Measurements from ENCODE around the gene DACT1.

The DACT1 gene

GRCh38 chr14:58637040-58637390 lies 747 bp upstream of the DACT1 start:
- DNase-seq = peak; percentile 75

GRCh38 chr14:58638231-58639197 lies 752 bp downstream of the DACT1 start:
- DNase-seq = peak; percentile 69

DNA sequence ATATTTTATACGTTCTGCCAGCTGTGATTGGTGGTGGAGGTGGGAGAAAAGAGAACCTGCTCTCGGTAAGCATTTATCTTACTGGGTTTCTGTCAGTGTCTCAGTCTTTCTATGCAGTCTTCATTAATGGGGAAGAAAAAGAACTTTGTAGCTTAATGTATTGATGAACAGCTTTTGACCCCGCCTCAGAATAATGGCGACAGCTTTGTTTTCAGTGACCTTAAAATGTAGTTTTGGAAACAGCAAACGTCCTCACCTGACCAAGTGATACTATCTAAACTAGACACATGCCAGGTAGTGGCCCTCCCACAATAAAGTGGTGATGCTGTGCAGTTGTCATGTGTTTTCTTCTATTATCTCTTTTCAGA lies 1.4 kb downstream of the DACT1 start:
- no peak for DNase-seq

DNA sequence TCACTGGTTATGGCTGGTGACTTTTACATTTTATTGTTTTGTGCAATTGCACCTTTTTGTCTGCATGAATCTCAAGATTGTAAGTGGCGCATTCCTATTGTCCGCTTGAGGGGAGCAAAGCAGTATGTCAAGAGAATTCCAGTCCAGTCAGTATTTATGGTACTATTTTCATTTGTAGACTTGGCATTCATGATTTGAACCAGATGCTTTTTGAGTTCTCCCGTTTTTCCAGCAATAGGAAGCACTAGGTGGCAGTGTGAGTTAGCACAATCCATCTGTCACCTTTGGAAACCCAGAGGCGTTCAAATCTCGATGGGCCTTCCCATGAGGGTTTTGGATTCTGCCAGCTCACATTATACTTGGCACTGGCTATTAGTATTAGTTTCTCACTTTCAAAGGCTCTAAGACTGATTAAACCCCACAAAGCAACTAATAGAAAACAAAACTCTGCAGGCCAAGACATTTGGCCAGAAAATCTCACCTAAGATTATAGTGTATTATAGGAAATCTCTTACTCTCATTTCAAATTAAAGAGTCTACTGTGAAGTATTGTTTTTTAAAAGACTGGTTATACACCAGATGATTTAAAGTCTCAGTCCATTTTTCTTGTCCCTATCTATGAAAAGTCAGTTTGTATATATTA lies 2.2 kb downstream of the DACT1 start:
- peak; percentile 77 for DNase-seq

DNA sequence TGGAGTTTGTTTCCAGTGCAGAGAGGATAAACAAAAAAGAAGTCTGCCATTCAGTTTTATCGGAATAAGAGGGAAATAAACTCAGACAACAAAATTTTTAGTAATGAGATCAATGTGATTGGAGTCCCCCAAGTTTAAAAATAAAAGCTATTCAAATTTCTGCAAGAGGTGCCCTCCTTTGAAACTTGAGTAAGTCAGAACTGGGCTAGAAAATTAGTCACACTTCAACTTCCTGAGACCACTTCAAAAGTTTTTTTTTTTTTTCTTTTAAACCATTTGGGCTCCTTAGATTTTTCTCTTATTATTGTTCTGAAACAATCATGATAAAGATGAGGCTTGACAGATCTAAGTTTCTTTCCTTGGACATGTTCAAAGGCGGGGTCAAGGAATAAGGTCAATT lies 3.2 kb downstream of the DACT1 start:
- DNase-seq = no peak

DNA sequence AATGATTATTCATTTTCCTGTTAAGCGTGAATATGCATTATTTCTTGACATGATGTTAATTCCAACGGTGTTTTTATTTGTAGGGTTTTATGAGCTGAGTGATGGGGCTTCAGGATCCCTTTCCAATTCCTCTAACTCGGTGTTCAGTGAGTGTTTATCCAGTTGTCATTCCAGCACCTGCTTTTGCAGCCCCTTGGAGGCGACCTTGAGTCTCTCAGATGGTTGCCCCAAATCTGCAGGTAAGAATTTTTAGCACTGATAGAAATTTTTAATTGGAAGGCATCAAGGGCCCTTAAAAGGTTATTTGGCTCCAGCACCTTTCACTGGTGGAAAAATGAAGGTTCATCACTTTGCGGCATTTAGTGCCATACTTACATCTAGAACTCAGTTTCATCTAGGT lies 3.7 kb downstream of the DACT1 start:
- DNase-seq = no peak

DNA sequence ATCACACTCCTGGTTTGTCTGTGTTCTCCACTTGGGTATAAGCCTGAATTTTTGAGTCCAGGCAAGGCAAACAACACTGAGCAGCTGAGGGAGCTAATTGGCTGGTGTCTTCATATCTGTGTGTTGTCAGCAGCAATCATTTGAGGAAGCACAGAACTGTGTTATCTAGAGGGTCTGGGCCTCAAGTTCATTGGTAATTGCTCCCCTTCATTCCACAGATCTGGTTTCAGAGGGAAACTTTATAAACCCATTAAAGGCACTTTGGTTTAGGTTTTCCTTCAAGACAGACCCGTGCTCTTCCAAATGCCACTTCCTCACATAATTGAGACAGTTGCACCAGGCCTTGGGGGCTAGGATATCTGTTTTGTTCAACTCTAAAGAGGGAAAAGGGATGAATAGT lies 5.6 kb downstream of the DACT1 start:
- no peak for DNase-seq

GRCh38 chr14:58645641-58646040 lies 7.9 kb downstream of the DACT1 start:
- no peak for DNase-seq

DNA sequence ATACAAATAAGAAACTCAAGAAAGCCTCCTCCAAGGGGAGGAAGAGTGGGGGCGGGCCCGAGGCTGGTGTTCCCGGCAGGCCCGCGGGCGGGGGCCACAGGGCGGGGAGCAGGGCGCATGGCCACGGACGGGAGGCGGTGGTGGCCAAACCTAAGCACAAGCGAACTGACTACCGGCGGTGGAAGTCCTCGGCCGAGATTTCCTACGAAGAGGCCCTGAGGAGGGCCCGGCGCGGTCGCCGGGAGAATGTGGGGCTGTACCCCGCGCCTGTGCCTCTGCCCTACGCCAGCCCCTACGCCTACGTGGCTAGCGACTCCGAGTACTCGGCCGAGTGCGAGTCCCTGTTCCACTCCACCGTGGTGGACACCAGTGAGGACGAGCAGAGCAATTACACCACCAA lies 8.7 kb downstream of the DACT1 start:
- no peak for DNase-seq

DNA sequence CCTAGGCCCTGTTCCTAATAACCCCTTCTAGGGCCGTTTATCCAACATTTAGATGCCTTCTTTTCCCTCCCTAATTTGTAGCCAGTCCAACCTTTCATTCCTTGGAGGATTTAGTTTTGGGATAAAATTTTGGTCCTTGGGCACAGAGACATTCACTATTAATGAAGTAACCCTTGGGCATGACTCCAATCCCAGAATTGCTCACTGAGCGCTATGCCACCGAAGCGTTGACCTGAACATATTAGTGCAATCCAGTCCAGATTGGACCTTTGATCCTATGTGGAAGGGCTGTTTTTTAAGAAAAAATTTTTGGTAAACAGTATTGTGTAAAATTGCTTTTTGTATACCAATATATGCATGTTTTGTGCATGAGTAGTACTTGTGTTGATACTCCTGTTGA lies 10.0 kb downstream of the DACT1 start:
- no peak for DNase-seq

DNA sequence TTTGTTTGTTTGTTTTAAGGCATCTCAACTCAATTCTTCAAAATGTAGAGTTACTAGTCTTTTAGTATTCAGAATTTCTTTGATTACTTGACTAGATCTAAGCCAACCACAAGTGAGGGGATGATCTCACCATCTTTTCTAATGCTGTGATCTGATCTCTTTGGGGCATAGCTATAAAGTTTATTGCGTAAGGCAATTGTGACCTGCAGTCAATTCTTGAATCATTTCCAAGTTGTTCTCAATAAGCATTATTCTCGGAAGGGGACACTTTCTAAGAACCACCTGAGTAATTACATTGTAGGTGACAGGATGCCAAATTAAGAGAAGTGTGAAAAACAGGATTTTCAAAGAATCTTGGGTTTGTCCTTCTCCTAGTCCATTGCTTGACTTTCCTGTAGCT lies 13.1 kb downstream of the DACT1 start:
- DNase-seq = no peak

GRCh38 chr14:58656671-58657411 lies 19.1 kb downstream of the DACT1 start:
- no peak for DNase-seq

DNA sequence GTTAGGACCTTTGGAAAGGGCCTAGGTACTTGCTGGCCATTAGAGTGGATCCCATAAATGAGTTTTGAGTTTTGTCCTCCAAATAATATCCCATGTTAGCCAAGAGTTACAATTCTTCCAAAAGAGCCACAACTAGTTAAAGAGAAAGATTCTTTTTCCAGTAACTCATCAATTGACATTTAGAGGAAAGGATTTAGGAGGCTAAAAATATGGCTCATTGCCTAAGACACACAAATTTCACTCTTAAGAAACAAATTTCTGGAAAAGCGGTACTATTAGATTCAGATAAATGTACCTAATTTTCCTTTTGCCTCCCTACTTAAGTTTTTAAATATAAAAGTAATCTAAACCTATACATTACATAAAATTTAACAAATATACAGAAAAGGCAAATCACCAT lies 21.3 kb downstream of the DACT1 start:
- no peak for DNase-seq

GRCh38 chr14:58659846-58660245 lies 22.1 kb downstream of the DACT1 start:
- peak; percentile 53 for DNase-seq

DNA sequence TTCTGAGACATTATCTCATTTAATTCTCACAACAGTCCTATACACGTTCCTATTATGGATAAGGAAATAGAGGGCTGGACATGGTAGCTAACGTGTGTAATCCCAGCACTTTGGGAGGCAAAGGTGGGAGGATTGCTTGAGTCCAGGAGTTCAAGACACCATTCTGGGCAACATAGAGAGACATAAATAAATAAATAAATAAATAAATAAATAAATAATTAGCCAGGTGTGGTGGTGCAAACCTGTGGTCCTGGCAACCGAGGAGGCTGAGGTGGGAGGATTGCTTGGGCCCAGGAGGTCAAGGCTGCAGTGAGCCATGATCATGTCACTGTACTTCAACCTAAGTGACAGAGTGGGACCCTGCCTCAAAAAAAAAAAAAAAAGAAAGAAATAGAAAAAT lies 22.6 kb downstream of the DACT1 start:
- DNase-seq = no peak

- no peak for DNase-seq
These were observed 24.3 kb downstream of the DACT1 start for GRCh38 chr14:58662018-58662417.

GRCh38 chr14:58662759-58663158 lies 25.0 kb downstream of the DACT1 start:
- DNase-seq = no peak

GRCh38 chr14:58663494-58664111 lies 25.8 kb downstream of the DACT1 start:
- no peak for DNase-seq

DNA sequence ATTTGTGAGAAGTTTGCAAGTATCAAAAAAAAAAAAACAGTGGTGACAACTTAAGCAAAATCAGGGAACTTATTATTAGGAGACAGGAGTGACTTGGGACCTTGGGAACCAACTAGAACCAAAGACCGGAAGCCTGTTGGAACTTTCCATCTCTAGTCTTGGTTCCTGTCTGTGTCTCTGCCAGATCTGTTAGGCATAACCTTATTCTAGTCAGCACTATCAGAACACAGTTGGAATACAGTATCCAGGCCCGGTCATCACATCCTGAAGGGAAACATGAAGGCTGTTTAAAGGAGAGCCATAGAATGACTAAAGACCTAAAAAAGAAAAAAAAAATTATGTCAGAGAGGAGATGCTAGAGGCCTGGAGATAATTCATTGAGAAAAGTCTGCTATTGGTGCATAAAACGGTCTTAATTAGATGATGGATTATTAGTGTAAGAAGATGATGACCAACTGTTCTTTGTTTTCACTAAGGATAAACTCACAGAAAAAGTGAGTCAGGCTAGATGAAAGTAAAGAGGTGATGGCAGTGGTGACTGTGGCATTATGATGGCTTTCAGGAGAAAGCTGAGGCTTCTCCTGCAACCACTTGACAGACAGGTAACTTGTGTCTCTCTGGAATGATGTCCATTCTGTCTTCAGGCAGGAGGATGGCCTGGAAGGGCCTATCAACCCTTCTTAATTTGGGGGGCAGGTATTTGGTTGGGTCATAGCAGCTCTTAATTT lies 28.2 kb downstream of the DACT1 start:
- DNase-seq = no peak

DNA sequence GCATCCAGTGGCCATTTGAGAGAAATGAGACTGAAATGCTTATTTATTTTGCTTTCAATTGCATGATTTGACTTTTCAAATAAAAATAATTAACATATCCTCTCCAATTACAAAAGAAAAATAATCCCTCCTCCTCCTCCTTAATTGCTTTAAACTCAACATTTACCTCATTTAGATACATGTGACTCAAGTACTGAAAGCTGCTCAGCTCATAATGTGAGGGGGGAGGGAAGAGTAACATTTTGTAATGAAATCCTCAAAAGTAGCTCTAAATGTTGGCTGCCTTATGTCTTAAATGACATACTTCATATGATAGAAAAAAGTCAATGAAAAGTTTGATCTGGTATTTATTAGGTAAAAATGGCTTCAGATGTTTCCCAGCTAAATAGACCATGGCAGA lies 29.0 kb downstream of the DACT1 start:
- DNase-seq = no peak

GRCh38 chr14:58667900-58668299 lies 30.1 kb downstream of the DACT1 start:
- DNase-seq = no peak

DNA sequence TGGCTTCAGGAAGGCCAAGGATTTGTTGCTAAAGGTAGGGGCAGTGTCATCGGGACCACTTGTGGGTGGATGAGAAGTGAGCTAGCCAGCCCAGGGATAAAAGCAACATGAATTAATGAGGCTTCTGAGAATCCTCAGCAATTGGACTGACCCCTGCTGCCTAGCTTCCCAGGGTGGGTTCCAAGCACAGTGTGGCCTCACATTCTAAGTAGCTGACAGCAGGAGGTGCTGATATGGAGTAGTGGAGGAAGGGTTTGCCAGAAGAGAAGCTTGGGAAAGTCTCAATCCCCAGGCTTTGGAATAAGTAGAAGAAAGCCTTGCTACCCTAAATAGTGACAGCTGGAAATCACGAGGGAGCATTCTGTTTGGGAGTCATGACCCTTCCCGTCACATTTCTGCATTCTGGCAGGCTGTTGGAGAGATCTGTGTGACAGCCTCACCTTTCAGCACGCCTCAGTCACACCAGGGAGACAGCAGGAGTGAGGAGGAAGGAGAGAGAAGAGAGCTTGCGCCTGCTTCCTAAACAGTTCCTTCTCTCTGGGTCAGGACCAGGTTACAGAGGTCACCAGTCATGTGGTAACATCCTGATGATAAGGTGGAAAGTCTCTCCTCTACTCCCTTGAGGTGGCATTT lies 31.2 kb downstream of the DACT1 start:
- no peak for DNase-seq
